CD4-positive, alpha-beta T cell treated with Interferon gamma for 1 hour (primary cell): ENCODE measurements around the gene ATG9B.
"Not testable (repeated sequence)": the region's sequence is repeated elsewhere in the genome, so short reads cannot be mapped to it uniquely, and the experiment has no call there.

Experiments
- DNase-seq: peaks from one replicate; pipeline ENCODE4 v3.0.0-alpha.2; 2020

The ATG9B gene

DNA sequence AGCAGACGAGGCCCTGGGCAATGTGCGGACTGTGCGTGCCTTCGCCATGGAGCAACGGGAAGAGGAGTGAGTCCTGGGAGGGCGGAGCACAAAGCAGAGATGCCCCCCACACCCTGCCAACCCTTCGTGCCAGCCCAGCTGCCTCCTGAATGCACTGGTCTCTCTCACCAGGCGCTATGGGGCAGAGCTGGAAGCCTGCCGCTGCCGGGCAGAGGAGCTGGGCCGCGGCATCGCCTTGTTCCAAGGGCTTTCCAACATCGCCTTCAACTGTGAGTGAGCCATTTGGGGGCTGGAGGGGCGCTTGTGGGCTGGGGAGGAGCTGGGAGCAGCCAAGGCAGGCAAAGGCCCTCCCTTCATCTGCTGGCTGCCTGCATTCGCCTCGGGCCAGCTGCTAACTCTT, 11.6 kb upstream of the ATG9B start:
- no peak for DNase-seq

DNA sequence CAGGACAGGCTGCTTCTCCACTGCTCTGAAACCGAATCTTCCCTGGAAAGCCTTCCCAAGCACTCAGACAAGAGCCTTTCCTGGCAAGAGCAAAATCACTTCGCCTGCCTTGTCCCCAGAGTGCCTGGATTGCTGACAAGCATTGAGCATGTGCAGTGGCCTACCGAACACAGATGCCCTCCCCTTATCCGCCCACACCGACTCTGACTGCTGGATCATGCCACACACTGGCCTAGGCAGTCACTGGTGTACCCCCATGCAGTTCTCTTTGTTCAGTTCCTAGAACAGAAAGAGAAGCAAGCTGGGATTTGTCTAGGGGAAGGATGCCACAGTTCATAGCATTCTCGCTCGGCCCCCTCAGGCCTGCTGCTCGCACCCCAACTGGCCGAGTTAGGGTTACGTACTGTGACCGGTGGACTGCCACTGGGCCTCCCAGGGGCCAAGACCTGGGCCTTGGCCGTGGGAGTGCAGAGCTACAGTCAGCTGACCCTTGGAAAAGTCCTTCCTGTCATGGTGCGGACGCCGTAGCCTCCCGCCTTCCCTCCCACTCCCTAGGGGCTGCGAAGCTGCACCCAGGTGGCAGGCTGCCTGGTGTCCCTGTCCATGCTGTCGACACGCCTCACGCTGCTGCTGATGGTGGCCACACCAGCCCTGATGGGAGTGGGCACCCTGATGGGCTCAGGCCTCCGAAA, 10.9 kb upstream of the ATG9B start:
- DNase-seq: no peak

DNA sequence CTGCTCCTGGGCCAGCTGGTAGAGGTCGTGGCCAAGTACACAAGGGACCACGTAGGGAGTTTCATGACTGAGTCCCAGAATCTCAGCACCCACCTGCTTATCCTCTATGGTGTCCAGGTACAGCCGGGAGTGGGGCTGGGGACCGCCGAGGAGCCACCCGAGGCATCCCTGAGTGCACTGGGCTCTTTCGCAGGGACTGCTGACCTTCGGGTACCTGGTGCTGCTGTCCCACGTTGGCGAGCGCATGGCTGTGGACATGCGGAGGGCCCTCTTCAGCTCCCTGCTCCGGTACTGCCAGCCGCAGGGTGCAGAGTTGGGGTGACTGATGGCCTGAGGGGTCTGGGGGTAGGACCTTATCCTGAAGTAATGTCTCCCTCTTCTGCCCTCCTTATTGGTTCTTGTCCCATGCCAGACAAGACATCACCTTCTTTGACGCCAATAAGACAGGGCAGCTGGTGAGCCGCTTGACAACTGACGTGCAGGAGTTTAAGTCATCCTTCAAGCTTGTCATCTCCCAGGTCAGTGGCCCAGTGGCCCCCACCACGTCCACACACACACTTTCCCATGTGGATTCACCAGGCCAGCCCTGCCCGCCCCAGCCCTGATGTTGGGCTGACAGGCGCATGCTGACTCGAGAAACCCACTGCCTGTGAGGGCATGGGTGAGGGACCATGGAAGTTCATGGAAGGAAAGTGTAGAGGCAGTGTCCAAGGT, 10.2 kb upstream of the ATG9B start:
- DNase-seq: no peak

DNA sequence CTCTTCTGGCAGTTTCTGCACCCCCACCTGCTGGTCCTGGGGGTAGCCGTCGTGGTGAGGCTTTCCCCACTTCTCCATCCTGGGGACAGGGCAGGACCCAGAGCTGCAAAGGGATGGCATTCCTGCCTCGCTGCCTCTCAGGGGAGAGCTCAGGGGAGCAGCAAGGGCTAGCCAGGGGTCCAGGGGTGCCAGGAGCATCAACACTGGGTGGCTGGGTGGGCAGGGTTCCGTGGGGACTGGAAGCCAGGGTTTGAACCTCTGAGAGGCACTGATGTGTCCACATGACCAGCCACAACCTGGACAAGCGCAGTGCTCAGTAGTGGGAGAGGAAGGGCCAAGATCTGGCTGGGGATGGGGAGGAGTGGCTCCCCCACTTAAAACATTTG, 9.6 kb upstream of the ATG9B start:
- DNase-seq: no peak

DNA sequence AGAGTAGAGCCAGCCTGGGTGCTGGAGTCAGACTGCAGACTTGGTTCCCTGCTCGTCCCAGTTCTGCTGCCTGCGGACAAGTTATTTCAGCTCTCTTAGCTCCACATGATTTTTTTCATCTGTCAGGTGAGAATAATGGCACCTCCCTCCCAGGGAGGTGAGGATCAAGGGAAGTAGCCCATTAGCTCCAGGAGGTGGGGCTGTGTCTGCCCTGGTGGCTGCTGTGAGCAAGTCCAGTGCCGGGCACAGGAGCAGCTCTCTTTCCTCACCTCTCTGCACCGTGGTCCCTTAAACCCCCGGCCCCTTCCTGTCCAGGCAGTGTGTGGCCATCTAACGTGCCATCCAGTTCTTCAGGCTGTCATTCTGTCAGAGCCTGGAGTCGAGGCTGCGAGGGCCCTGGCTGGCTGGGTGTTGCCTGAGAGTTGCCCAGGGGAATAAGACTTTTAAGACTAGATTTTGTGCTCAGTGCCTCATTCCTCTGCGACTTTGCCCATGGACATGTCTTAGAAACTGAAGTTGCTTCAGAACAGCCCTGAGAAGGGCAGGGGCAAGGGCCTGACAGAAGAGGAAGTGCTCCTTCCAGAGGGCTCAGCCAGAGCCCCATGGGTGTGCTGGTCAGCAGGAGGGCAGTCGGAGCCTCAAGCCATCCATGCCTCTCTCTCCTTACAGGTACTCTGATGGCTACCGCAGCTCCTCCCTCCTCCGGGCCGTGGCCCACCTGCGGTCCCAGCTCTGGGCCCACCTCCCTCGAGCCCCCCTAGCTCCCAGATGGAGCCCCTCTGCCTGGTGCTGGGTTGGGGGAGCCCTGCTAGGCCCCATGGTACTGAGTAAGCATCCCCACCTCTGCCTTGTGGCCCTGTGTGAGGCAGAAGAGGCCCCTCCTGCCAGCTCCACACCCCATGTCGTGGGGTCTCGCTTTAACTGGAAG, 8.9 kb upstream of the ATG9B start:
- DNase-seq: no peak

DNA sequence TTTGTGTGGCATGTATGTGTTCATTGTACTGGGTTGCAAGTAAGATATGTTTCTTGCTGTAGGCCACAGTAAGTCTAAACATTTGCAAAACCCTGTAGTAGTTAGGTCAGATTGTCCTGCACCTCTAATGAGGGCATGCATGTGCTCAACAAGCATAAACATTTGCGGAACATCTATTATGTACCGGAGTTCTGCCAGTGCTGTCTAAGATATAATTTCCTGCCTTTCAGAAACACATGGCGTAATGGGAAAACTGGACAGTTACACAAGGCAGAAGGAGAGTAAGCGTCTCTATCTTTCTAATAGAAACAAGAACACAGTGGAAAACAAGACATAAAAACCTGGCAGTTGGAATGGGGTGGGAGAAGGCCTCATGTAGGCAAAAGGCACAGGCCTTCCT, 6.7 kb upstream of the ATG9B start:
- no peak for DNase-seq

DNA sequence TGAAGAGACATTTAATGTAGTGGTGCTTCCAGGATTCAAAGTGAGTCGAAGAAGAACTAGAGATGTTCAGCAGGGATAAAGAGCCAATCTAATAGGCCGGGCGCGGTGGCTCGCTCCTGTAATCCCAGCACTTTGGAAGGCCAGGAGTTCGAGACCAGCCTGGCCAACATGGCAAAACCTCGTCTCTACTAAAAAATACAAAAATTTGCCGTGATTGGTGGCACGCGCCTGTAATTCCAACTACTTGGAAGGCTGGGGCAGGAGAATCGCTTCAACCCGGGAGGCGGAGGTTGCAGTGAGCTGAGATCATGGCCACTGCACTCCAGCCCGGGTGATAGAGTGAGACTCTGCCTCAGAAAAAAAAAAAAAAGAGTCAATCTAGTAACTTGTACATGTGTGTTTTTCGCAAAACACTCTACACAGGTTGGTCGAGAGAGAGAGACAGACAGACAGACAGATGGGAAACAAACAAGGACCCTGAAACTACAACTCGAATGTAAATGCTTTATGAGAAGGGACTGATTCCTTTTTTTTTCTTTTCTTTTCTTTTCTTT, 4.7 kb upstream of the ATG9B start:
- no peak for DNase-seq

DNA sequence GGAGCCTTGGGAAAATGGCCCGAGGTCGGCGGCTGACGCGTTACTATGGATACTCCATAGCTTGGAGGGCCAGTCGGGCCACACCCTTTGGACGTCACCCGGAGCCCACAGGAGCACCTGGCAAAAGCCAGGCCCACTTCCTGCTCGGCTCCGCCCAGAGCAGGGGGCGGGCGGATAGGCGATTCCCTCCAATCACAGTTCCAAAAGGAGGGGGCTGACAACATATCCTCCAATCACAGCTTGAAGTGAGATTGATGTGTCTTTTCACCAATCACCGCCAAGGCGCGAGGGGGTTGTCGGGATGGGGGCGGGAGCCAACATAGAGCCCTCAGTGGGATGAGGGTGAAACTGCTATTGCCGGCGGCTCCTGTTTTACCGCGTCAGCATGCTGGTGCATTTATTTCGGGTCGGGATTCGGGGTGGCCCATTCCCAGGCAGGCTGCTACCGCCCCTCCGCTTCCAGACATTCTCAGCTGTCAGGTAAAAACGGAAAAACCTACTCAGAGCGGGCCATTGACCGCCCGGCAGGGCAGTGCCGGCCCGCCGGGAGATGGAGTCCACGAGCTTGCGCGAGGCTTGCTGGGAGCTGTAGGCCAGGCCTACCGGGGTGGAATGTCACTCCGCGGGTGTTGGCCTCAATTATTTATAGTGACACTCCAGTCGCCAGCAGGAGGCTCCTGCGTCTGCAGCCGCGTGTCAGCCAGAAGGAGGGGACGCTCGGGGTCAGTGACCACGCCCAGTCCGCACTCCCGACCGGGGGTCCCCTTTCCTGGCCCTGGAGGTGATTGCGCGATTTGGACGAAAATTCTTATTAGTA, 4.0 kb upstream of the ATG9B start, which contains the start of gene ABCB8:
TSS of gene ABCB8 (plus strand) at position 320 of the 817 bp plus-strand sequence. CDS start at position 386, 66 bp downstream.
- DNase-seq: peak; percentile 99

DNA sequence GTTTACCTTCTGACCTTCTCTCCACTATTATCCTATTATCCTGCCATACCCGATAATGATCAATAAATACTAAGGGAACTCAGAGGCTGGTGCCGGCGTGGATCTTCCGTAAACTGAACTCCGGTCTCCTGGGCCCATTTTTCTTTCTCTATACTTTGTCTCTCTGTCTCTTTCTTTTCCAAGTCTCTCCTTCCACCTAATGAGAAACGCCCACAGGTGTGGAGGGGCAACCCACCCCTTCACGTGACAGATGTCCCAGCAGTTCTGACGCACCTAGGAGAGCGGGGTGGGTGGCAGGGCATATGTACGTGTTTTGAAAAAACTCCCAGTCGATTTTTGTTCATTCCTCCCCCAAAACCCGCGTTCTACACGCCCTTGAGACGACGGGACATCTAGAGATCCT, 3.4 kb upstream of the ATG9B start:
- DNase-seq: not testable (repeated sequence)

DNA sequence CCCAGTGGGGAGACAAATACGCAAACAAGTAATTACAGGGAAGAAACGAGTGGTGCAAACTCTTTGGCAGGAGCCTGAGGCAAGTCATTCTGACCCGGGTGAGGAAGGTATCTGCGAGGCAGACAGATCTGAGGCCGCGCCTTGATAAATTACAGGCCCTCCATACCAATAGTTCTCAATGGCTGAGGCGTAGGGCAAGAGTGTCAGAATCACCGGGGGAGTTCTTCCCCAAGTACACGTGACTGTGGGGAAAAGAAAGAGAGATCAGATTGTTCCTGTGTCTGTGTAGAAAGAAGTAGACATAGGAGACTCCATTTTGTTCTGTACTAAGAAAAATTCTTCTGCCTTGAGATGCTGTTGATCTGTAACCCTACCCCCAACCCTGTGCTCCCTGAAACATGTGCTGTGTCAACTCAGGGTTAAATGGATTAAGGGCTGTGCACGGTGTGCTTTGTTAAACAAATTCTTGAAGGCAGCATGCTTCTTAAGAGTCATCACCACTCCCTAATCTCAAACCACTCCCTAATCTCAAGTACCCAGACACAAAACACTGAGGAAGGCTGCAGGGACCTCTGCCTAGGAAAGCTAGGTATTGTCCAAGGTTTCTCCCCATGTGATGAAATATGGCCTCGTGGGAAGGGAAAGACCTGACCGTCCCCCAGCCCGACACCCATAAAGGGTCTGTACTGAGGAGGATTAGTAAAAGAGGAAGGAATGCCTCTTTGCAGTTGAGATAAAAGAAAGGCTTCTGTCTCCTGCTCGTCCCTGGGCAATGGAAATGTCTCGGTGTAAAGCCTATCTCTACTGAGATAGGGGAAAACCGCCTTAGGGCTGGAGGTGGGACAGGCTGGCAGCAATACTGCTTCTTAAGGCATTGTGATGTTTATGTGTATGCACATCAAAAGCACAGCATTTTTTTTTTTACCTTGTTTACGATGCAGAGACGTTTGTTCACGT, 2.8 kb upstream of the ATG9B start:
- not testable (repeated sequence) for DNase-seq

DNA sequence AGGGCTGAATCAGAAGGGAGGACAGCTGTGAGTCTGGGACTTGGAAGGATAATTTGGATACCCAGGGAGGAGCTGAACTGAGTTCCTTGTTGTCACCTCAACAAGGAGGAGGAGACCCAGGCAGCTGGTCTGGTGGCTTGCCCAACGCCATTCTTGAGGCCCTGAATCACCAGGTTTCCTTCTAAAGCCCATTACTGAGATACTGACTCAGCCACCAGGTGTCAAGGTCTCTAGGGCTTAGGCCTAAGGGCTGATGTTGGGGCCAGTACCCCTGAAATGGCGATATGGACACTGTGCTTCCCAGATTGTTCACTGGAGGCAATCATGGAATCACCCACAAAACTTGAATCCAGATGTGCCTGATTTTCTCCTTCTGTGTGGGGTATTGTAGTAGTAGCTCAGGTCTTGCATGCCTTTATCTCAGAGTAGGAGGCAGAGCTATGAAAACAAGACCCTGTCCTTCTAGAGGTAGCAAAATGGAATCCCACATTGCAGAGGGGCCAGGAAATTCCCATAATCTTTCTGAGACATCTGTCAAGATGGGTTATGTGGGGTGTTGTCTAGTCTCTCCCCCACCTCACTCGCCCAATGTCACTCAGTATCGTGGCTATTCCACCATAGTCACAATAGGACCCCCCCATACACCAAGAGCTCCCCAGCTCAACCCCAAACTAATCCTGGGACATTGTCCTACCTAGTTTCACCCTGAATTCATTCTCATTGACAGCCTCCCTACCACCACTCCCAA, 1.8 kb upstream of the ATG9B start:
- DNase-seq: no peak

DNA sequence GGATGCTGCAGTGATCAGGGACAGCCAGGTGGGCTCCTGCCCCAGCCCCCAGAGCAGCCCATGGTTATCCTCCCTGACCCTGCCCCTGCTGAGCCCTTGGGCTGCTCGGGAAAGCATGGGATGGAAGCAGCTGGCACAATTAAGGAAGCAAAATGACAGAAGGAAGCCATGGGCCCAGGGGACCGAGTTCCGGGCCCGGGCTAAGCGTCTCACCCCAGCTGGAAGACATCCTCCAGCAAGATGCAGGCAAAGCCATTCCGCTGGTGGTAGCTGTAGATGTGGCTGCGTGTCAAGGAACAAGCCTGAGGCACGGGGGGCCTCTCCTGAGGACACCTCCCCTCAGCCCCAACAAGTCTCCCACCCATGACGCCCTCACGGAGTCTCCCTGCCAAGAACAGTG, 1.1 kb downstream of the ATG9B start:
- no peak for DNase-seq

DNA sequence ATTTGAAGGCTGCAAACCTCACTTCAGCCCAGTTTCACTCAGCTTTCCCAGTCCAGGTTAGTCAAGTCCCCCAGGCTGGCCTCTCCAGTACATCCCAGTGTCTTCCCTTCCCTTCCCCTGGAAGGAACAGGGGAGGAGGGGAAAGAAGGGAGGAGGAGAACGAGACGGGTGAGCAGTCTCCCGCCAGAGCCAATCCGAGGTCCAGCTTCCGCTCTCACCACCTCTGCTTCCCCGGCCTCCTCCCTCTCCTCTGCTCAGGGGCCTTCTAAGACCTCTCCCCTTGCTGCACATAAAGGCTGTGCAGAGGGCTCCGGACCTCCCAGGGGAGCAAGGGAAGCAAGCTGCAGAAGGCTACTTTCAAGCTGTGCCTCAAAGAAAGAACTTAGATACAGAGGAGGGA, 4.1 kb downstream of the ATG9B start:
- DNase-seq: no peak

DNA sequence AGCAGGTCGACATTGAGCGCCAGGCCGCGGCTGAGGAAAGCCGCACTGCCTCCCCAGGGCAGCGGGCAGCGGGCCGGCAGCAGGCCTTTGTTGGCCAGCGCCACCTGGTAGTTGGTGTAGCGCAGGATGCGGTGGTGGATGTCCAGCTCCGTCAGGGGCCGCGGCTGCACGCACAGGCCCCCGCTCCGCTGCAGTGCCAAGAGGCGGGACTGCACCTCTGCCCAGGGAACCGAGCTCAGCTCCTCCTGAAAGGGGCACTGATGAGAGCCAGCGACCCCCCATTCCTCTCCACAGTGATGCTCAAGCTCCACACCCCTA, 5.2 kb downstream of the ATG9B start:
- DNase-seq: no peak

DNA sequence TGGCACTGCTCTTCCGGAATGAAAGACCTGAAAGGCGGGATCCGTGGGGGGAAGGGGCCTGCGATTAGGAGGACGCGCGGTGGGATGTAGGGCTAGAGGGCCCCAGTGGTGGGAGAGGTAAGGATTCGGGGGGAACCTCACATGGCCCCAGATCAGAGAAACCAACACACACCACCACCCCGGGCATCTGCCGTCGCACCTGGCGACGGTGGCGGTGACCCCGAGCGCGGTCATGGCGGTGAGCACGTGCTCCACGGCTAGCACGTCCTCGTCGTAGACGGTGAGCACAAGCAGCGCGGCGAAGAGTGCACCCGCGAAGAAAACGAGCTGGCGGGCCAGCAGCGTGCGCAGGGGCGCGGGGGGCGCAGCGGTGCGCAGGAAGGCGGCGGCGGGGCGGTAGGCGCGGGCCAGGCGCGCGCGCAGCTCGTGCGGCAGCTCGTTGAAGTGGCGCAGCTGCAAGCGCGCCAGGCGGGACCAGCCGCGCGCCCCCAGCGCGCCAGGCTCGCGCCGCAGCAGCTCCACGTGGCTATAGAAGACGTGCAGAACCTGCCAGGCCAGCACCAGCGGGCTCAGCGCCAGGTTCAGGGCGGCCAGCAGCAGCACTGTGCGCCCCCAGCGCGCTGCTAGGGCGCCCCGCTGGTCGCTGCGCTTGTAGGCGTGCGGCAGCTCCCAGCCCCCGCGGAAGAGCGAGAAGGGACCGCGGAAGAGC, 5.7 kb downstream of the ATG9B start:
- peak; percentile 32 for DNase-seq

DNA sequence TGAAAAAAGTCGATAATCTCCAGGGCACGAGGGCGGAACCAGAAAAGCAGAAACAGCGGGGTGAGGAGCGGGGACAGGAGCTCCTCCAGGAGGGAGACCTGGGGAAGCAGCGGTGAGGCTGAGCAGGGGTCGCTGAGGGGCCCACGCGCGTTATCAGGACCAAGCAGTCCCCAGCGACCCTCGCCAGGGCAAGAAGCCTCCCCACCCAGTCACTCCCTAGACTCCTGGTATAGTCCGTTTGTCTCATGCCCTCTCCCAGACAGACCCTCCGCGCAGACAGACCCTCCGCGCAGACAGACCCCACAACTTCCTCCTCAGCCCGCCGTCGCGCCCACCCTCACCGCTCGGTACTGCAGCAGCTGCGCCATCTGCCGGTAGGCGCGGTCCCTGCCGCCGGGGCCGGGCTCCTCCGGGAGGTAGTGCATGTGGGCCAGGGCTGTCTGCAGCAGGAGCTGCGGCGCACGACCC, 6.3 kb downstream of the ATG9B start:
- peak; percentile 76 for DNase-seq

DNA sequence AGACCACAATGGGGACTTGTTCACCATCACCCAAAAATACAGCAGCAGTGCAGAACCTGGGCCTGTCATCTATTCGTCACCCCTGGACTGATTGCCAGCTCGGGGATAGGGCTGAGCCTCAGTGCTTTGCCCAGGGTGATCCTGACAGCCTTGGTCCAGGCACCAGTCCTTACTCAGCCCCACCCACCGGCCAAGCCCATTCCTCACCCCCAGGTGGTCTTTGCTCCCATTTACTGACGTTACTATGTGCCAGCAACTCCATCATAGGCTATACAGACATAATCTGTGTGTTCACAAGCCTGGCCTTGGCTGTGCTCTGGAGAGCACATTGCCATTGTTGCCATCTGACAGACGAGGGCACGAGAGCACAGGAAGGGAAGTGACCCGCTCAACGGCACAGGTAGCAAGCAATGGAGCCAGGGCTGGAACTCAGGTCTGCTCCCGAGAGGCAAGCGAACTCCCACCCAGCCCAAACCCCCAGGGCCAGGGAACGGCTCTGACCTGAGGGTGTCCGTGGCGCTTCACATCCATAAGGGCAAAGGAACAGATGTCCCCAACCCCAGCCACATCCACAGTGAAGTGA, 6.8 kb downstream of the ATG9B start:
- no peak for DNase-seq

DNA sequence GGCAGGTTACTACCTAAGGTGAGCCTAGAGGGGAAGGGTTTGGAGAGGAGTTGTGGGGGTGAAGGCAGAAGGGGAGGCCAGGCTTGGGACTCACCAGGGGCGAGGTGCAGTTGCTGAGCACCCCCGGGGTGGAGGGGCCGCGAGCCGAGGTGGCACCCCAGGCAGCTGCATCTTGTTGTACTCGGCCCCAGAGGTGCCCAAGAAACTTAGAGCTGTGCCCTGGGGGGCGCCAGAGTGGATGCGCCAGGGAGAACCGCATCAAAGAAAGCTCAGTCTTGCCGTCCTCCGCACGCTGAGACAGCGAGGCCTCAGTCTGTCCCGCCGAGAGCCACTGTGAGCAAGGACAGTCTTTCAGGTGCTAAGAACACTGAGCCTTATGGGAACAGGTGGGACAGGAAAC, 7.4 kb downstream of the ATG9B start:
- no peak for DNase-seq

DNA sequence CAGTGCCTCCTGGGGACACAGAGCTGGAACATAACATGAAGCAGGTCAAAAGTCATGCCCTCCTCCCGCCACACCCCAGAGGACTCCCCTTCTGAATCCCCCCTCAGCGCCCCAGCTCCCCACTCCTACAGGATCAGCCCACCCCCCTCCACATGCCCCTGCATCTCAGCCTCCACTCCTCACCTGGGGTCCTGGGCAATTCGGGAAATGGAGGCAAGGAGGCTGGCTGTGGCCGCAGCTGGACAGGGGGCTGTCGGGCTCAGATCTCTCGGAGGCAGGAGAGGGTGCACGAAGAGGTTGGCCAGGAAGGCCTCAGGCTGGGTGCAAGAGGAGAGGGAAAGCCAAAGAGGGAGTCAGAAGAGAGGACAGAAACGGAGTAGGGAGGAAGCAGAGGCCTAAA, 7.8 kb downstream of the ATG9B start:
- DNase-seq: no peak
